NOMO-1 treated with DMSO at 0.1 percent for 48 hours (cell line): Measurements from ENCODE around the gene NEU4.

ENCODE experiments used
- DNase-seq: peaks from one replicate; lab custom pipeline; 2025; ENCODE audit not compliant: unreplicated experiment; lab: John Stamatoyannopoulos, UW

NEU4 gene

DNA sequence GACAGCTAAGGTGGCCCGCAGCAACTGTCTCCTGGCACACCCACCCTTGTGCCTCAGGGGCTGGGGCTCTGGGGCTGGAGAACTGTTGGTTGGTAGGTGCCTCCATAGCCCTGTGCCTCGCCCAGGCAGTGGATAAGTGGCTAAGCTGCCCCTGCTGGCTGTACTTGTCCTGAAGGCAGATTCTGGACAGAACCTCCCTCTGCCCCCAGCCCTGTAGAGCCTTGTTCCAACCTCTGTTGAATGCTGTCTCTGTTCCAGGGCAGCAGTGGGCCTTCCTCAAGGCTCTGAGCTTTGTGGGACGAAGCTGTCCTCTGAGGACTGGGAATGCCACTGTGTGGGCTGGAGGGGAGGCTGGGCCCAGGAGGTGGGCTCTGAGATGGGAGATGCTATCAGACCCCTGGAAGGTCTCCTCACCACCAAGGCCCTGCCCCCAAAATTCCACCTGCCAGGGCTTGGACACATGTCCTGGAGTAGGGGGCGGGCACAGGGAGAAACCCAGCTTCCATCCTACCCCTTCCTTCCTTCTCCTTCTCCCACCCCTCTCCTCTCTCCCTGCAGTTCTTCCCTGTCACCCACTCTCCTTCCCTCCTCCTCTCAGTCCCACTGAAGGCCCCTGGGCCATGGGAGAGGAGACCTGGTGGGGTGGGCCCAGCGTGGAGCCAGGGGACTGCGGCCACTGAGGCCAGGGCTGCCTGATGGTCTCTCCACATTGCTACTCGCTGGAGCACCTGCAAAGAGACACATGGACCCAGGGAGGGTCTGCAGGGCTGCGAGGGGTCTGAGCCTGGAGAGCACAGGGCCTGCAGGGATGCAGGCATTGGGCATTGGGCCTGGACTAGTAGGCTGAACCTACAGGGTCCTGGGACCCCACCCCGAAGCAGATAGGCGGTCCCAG, 51.4 kb downstream of the NEU4 start:
- no peak for DNase-seq

DNA sequence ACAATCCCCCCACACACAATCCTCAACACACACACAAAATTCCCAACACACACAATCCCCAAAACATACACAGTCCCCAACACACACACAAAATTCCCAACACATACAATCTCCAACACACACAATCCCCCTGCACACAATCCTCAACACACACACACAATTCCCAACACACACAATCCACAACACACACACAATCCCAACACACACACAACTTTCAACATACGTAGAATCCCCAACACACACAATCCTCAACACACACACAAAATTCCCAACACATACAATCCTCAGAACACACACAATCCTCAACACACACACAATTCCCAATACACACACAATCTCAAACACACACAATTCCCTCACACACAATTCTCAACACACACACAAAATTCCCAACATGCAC, 52.3 kb downstream of the NEU4 start:
- no peak for DNase-seq

- DNase-seq: no peak
Observed at GRCh38 chr2:241862093-241862492, 53.1 kb downstream of the NEU4 start.

GRCh38 chr2:241862775-241863535, 54.0 kb downstream of the NEU4 start:
- no peak for DNase-seq

- peak; percentile 42 for DNase-seq
Observed at GRCh38 chr2:241863536-241863954, 54.6 kb downstream of the NEU4 start.

GRCh38 chr2:241864168-241864849, 55.3 kb downstream of the NEU4 start:
- DNase-seq: no peak

GRCh38 chr2:241864850-241865213, 55.8 kb downstream of the NEU4 start:
- DNase-seq: no peak

DNA sequence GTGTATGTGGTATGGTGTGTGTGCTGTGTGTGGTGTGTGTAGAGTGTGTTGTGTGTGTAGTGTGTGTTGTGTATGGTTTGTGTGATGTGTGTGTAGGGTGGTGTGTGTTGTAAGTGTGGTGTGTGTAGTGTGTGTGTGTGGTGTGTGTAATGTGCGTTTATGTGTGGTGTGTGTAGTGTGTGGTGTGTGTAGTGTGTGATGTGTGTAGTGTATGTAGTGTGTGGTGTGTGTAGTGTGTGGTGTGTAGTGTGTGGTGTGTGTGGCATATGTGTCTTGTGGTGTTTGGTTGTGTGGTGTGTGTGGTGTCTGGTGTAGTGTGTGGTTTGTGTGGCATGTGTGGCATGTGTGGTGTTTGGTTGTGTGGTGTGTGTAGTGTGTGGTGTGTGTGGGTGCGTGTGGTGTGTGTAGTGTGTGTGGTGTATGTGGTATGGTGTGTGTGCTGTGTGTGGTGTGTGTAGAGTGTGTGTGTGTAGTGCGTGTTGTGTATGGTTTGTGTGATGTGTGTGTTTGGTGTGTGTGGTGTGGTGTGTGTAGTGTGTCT, 56.5 kb downstream of the NEU4 start:
- no peak for DNase-seq

GRCh38 chr2:241865957-241866789, 57.2 kb downstream of the NEU4 start:
- peak; percentile 34 for DNase-seq
